GM12874 (cell line): ENCODE results near the gene AANAT.

Experiments
- TF ChIP-seq, protein P1 (sequence below): IDR thresholded peaks from 2 replicates; pipeline ENCODE4 v1.5.1; 2011; ENCODE audit warnings: low read depth, mild to moderate bottlenecking, control low read depth, low read length, moderate library complexity; ENCODE audit not compliant: insufficient read depth

The AANAT gene

DNA sequence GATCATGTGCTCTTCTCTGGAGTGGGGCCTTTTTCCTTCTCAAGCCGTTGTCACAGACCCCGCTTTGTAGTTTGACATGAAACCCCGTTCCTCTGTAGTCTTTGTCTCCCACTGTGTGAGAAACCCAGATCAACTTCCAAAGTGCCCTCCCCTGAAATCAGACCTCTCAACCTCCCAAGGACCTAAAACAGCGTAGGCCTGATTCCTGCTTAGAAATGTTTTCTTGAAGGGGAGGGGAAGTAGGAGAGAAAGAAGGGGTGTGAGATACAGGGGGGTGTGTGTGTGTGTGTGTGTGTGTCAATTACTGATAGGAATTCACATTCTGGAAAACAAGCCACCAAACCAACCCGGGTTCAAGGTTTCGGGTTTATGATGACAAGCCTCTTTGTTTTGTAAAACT, 15.9 kb upstream of the AANAT start:
- TF ChIP-seq, protein P1, sequence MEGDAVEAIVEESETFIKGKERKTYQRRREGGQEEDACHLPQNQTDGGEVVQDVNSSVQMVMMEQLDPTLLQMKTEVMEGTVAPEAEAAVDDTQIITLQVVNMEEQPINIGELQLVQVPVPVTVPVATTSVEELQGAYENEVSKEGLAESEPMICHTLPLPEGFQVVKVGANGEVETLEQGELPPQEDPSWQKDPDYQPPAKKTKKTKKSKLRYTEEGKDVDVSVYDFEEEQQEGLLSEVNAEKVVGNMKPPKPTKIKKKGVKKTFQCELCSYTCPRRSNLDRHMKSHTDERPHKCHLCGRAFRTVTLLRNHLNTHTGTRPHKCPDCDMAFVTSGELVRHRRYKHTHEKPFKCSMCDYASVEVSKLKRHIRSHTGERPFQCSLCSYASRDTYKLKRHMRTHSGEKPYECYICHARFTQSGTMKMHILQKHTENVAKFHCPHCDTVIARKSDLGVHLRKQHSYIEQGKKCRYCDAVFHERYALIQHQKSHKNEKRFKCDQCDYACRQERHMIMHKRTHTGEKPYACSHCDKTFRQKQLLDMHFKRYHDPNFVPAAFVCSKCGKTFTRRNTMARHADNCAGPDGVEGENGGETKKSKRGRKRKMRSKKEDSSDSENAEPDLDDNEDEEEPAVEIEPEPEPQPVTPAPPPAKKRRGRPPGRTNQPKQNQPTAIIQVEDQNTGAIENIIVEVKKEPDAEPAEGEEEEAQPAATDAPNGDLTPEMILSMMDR, result no peak

DNA sequence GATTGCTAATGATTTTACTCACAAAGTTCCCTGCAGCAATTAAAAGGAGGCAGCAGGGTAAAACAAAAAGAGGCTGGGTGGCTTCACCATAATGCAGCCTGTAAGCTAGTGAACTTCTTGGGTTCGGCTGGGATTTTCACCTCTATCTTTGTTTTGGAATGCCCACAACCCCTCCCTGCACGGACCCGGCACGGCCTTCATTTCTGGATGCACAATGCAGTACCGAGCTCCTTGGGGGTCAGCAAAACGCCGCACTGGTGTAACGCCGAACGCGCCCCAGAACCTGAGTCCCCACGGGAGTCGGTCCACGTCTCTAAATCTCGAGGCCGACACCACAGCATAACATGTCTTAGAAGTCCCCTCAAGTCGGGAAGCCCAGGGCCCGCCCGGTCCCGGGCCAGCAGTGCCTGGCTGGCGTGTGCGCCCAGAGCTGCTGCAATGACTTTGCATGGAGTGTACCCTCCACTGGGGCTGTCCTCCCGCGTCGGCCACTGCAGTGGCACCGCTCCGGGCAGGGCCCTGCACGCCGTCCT, 15.2 kb upstream of the AANAT start:
- TF ChIP-seq, protein P1, result no peak

DNA sequence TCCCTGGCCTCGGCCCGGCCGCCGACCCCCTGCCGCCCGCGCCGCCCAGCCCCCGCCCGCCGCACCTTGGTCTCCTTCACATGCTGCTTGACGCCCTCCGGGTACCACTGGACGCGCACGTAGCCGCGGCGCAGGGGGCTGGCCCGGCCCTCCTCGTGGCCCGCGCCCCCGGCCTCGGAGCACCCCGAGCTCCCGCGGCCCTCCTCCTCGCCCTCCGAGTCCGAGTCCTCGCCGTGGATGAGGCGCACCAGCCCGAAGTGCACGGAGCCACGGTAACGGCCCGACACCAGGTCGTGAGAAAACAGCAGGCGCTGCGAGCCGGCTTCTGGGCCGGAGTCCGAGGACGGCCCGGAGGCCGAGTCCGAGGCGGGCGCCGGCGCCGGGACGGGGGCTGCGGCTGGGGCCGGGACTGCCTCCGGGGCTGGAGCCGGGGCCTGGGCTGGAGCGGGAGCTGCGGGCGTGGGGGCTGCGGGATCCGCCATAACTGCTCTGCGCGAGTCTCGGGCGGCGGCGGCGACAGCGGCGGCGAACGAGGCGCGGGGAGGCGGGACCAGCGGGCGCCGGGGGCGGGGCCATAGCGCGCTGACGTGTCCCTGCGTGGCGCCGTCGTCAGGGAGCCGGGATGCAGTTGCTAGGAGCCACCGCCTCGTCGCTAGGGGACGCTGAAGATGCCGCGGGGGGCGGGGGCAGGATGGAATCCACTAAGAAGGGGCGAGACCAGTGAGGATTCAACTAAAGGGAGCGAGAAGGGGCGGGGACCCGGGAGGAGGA, 14.6 kb upstream of the AANAT start, which contains the start of gene UBE2O:
Gene UBE2O (minus strand): TSS at position 493 of the 771 bp plus-strand sequence. CDS start 11 bp downstream, at position 482.
- TF ChIP-seq, protein P1, result peak; percentile 78

DNA sequence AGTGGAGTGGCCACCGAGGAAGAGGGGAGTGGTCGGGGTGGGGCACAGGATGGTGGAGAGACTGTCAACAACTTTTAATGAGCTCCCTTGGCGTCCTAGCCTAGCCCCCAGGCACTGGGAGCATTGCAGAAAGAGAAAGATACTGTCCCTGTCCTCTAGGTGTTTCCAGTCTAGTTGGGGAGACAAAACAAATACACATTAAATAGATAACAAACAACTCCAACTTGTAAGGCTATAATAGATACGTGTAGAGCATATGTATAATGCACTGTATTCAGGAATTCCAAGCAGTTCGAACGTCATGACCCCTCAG, 14.0 kb upstream of the AANAT start:
- TF ChIP-seq, protein P1, result no peak

DNA sequence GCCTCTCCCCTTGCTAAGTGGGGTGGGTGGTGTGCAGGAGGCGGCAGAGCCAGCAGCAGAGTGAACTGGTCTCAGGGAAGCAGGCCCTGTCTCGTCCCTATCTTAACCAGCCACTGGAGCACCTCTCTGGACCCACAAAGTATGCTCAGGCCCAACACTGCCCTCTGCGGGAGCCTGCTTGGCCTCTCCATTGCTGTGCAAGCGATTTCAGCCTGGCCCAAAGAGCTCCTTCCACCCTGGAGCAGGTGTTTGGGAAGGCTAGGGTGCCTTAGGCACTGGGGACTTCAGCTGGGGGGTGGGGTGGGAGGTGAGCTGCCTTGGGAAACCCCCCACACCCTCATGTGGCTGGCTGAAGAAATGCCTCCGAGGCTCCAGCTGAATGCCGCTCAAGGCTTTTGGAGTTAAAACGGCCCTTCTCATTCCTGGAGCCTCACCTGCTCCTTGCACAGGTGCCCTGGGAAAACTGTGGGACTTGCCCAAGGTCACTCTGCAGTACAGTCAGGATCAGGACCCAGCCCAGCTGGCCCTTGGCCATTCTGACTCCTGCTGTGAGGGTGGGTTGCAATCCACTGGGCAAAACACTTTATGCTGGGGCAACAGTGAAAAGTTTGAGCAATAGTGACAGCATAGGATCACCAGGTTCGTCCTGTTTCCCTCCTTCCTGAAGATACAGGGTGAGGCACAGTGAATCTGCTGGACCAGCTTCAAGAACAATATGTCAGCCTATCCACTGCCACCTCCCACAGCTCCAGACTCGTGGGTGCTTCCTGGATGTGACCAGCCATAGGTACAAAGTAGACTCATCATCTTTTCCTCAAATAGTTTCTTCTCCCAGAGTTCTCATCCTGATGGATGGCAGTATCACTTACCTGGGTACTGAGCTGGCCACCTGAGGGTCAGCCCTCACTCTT, 8.6 kb upstream of the AANAT start:
- TF ChIP-seq, protein P1, result peak; percentile 83

DNA sequence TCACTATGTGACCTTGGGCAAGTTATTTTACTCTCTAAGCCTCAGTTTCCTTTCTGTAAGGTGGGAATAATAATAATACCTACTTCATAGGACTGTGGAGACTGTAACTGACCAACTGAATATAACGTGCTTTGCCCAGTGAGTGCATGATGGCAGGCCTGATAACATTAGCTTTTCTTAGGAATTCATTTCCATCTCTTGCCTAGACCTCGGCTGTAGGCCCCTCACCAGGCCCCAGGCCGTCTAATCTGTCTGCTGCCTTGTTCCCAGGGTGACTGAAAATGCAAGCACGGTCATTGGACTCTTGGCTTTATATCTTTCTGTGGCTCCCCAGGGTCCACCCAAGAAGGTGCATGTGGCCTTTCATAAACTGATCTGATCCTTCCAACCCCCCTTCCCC, 7.7 kb upstream of the AANAT start:
- TF ChIP-seq, protein P1, result no peak

DNA sequence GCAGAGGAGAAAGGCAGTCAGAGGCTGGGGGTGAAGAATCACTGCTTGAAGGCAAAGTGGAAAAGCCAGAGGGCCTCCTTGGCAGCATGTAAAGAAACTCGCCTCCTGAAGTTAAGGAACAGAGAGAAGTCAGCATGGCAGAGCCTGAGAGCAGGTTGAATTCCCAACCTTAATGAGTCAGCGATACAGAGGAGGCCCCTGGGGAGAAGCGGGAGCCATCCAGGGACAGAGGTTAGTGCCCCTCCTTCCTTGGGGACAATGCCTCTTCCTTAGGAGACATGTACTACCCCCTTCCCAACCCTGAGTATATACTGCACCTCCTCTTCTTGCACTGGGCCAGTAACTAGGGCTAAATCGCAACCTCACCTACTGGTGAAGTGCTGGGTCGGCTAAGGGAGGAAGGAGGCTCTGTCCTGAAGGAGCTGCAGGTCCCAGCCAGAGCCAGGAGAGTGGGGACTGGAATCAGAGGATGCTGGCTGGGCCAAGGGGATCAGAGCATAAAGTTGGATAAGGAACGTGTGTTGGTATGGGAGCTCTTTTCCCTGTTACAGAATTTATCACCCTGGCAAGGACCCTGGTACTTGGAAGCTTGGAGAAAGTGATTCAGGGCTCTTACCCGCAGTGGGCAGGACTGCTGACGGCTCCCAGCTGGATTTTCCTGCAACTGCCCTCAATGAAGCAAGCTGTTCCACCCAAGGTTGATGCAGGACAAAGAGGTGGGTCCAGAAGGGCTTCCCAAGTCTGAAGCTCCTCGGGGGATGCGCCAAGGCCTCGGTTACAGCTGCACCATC, 5.4 kb upstream of the AANAT start:
- TF ChIP-seq, protein P1, result no peak
